ENCODE data around the gene RAB3C. TPM values are rescaled to one million over a fixed set of nuclear protein-coding genes. Genes with fewer than 3 reads are reported as not detected.

RAB3C gene
- polyA plus RNA-seq, 1 donor (not counting 4 experiments of a cell fraction or from before 2014, with no cell fraction given), result not detected

GRCh38 chr5:58773744-58774441, 191.0 kb downstream of the RAB3C start:
- no peak overlapping the region for H3K4me2 ChIP-seq (ENCODE audit: control insufficient read depth, extremely low read depth, insufficient read depth, low read depth, low read length)
- DNase-seq (ENCODE audit: low read depth, low spot score) (no peak), FAIRE-seq (no peak)
- no peaks in the 10 kb centered on the region for H3K4me1 ChIP-seq (ENCODE audit: control insufficient read depth, extremely low read depth, insufficient read depth, low read length)
- TF ChIP-seq EZH2 (IDR thresholded peaks at IDR 0.05; ENCODE audit: low read length) (no peak), CTCF (optimal IDR thresholded peaks at IDR 0.05 in 1 of 3, IDR thresholded peaks at IDR 0.05 in 1 of 3, conservative IDR thresholded peaks at IDR 0.05 in 1 of 3; ENCODE audit: extremely low read depth in 1 of 3, insufficient read depth in 2 of 3, low read length in 3 of 3) (no peak)
- no peaks in the 10 kb centered on the region for H3K9me3 ChIP-seq (ENCODE audit: control insufficient read depth, low read depth, low read length)
- H3K36me3 ChIP-seq (ENCODE audit: control insufficient read depth in 2 of 2, extremely low read depth in 1 of 2, insufficient read depth in 2 of 2, low read length in 2 of 2), result no peaks in the 10 kb centered on the region
- H3K79me2 ChIP-seq (ENCODE audit: control insufficient read depth, insufficient read depth, low read length), result no peaks in the 10 kb centered on the region
- no peak overlapping the region for H3K27ac ChIP-seq (ENCODE audit: control insufficient read depth, insufficient read depth, low read length)
- no peaks in the 10 kb centered on the region for H3K27me3 ChIP-seq (ENCODE audit: control insufficient read depth, extremely low read depth, insufficient read depth, low read length)
- dilution Hi-C loops (cut with MboI; ENCODE audit: extremely low pct_ligation_motif_present, low sequenced_read_pairs), result no loop called here
- no peak overlapping the region for H3K9ac ChIP-seq (ENCODE audit: control insufficient read depth, extremely low read depth, insufficient read depth, low read length)
- H3K9me1 ChIP-seq (ENCODE audit: control insufficient read depth, extremely low read depth, insufficient read depth, low read length), result no peaks in the 10 kb centered on the region
- no peaks in the 10 kb centered on the region for H4K20me1 ChIP-seq (ENCODE audit: control insufficient read depth, extremely low read depth, insufficient read depth, low read length)
- H3K4me3 ChIP-seq (ENCODE audit: control insufficient read depth in 2 of 3, extremely low read depth in 1 of 3, insufficient read depth in 2 of 3, low read depth in 1 of 3, low read length in 3 of 3), result no peak overlapping the region
- no peak overlapping the region for H2AFZ ChIP-seq (ENCODE audit: control insufficient read depth, low read length)

- Histone ChIP-seq H3K4me1 (ENCODE audit: control insufficient read depth, extremely low read depth, insufficient read depth, low read length) (no peaks in the 10 kb centered on the region), H3K4me3 (ENCODE audit: control insufficient read depth in 2 of 3, extremely low read depth in 1 of 3, insufficient read depth in 2 of 3, low read depth in 1 of 3, low read length in 3 of 3) (no peak overlapping the region), H4K20me1 (ENCODE audit: control insufficient read depth, extremely low read depth, insufficient read depth, low read length) (no peaks in the 10 kb centered on the region), H3K27me3 (ENCODE audit: control insufficient read depth, extremely low read depth, insufficient read depth, low read length) (no peaks in the 10 kb centered on the region), H3K9me1 (ENCODE audit: control insufficient read depth, extremely low read depth, insufficient read depth, low read length) (no peaks in the 10 kb centered on the region), H3K36me3 (ENCODE audit: control insufficient read depth in 2 of 2, extremely low read depth in 1 of 2, insufficient read depth in 2 of 2, low read length in 2 of 2) (no peaks in the 10 kb centered on the region), H2AFZ (ENCODE audit: control insufficient read depth, low read length) (no peak overlapping the region), H3K9ac (ENCODE audit: control insufficient read depth, extremely low read depth, insufficient read depth, low read length) (no peak overlapping the region), H3K9me3 (ENCODE audit: control insufficient read depth, low read depth, low read length) (no peaks in the 10 kb centered on the region), H3K4me2 (ENCODE audit: control insufficient read depth, extremely low read depth, insufficient read depth, low read depth, low read length) (no peak overlapping the region), H3K27ac (ENCODE audit: control insufficient read depth, insufficient read depth, low read length) (no peak overlapping the region), H3K79me2 (ENCODE audit: control insufficient read depth, insufficient read depth, low read length) (no peaks in the 10 kb centered on the region)
- no peak for FAIRE-seq
- DNase-seq (ENCODE audit: low read depth, low spot score), result no peak
- dilution Hi-C loops (cut with MboI; ENCODE audit: extremely low pct_ligation_motif_present, low sequenced_read_pairs), result no loop called here
- TF ChIP-seq CTCF (optimal IDR thresholded peaks at IDR 0.05 in 1 of 3, IDR thresholded peaks at IDR 0.05 in 1 of 3, conservative IDR thresholded peaks at IDR 0.05 in 1 of 3; ENCODE audit: extremely low read depth in 1 of 3, insufficient read depth in 2 of 3, low read length in 3 of 3) (no peak), EZH2 (IDR thresholded peaks at IDR 0.05; ENCODE audit: low read length) (no peak)
These were observed 192.1 kb downstream of the RAB3C start for GRCh38 chr5:58774937-58775336.
